Right atrium auricular region (tissue), 2 donors: ENCODE results near the gene DENND4C. TPM values are rescaled to one million over a fixed set of nuclear protein-coding genes. Genes with fewer than 3 reads are reported as not detected.
"Not testable (repeated sequence)": the region's sequence is repeated elsewhere in the genome, so short reads cannot be mapped to it uniquely, and the experiment has no call there.

Source experiments
- DNase-seq: peaks from one replicate; pipeline ENCODE4 v3.0.0-alpha.2; 2019; ENCODE audit warnings: low spot score
- H3K27ac ChIP-seq, 2 donors: fragments of 200-600 bp; sonication (generic); 1 replicate in 1 of 2; 2 replicates in 1 of 2; pipeline ENCODE4 v1.5.1; 2016 to 2019
- H3K27me3 ChIP-seq, 2 donors: fragments of 200-600 bp; sonication (generic); one replicate each; pipeline versions ENCODE4 v1.5.1 to v1.6.0; 2017 to 2019
- H3K36me3 ChIP-seq: fragments of 200-600 bp; sonication (generic); one replicate; pipeline ENCODE4 v1.5.1; 2016
- H3K4me1 ChIP-seq, 2 donors: fragments of 200-600 bp; sonication (generic); one replicate each; pipeline versions ENCODE4 v1.5.1 to v1.6.0; 2017 to 2019
- H3K4me3 ChIP-seq, 2 donors: fragments of 200-600 bp; sonication (generic); 1 replicate in 1 of 2; 2 replicates in 1 of 2; pipeline ENCODE4 v1.5.1; 2017 to 2019; ENCODE audit warnings: mild to moderate bottlenecking in 1 of 2, moderate library complexity in 1 of 2
- H3K9me3 ChIP-seq, 2 donors: fragments of 200-600 bp; sonication (generic); one replicate each; pipeline ENCODE4 v1.5.1; 2019
- total RNA-seq, 2 donors: library from RNA; depleted of rRNA; stranded (reverse); fragments of >200 nt; gene quantifications; one replicate each; pipeline ENCODE4 v1.1.0, GENCODE V29; 2016
- TF ChIP-seq, protein P1 (sequence below), 2 donors: fragments of 200-600 bp; sonication (generic); IDR thresholded peaks; one replicate each; pipeline ENCODE4 v1.5.1; 2019; ENCODE audit warnings: antibody characterized with exemption in 2 of 2

DENND4C gene
- total RNA-seq, 2 donors from 2014 or later, result 53.7 to 55.4 TPM

DNA sequence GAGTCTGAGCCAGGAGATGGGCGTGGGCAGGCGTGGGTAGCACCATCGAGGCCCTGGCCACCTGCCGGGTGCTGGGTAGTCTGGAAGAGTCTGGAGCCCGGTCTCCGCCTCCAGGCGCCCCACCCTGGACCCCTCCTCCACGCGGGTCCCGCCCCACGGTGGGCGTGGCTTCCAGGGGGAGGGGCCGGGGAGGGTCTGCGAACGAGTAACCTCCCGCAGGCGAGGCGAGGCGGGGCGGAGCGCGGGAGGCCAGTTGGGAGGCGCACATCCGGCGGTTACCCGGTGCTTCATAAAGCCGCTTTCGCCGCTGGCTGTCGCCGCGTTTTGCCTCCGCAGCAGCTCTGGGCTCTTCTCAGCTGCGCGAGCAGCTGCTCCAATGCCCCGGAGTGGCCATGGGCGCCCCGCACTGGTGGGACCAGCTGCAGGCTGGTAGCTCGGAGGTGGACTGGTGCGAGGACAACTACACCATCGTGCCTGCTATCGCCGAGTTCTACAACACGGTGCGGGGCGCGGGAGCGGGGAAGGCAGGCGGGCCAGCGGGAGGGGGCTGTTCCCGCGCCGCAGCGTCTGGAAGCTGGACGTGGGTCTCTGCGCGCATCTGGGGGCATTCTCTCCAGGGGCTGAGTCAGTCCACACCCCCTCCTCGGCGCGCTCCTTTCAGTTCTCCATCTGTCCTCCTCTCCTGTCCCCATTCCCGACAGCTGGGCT, 178.4 kb downstream of the DENND4C start, which contains the start of gene ACER2:
Gene ACER2, plus strand, starts transcription at position 317 of the 708 bp plus-strand sequence. Its CDS starts 76 bp downstream, at position 393.
- Histone ChIP-seq H3K4me1 (peaks cover 0 to 24% of the 10 kb centered on the region in 2 donors), H3K4me3 (peak within 1 kb of the TSS; percentile 84 to 89), H3K9me3 (no peaks in the 10 kb centered on the region), H3K36me3 (no peaks in the 10 kb centered on the region), H3K27ac (peak within 1 kb of the TSS; percentile 89 to 91), H3K27me3 (no peaks in the 10 kb centered on the region)
- TF ChIP-seq, protein P1, sequence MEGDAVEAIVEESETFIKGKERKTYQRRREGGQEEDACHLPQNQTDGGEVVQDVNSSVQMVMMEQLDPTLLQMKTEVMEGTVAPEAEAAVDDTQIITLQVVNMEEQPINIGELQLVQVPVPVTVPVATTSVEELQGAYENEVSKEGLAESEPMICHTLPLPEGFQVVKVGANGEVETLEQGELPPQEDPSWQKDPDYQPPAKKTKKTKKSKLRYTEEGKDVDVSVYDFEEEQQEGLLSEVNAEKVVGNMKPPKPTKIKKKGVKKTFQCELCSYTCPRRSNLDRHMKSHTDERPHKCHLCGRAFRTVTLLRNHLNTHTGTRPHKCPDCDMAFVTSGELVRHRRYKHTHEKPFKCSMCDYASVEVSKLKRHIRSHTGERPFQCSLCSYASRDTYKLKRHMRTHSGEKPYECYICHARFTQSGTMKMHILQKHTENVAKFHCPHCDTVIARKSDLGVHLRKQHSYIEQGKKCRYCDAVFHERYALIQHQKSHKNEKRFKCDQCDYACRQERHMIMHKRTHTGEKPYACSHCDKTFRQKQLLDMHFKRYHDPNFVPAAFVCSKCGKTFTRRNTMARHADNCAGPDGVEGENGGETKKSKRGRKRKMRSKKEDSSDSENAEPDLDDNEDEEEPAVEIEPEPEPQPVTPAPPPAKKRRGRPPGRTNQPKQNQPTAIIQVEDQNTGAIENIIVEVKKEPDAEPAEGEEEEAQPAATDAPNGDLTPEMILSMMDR (IDR thresholded peaks at IDR 0.05), result peak in 1 of 2 donors; percentile 32
- peak; percentile 91 for DNase-seq

DNA sequence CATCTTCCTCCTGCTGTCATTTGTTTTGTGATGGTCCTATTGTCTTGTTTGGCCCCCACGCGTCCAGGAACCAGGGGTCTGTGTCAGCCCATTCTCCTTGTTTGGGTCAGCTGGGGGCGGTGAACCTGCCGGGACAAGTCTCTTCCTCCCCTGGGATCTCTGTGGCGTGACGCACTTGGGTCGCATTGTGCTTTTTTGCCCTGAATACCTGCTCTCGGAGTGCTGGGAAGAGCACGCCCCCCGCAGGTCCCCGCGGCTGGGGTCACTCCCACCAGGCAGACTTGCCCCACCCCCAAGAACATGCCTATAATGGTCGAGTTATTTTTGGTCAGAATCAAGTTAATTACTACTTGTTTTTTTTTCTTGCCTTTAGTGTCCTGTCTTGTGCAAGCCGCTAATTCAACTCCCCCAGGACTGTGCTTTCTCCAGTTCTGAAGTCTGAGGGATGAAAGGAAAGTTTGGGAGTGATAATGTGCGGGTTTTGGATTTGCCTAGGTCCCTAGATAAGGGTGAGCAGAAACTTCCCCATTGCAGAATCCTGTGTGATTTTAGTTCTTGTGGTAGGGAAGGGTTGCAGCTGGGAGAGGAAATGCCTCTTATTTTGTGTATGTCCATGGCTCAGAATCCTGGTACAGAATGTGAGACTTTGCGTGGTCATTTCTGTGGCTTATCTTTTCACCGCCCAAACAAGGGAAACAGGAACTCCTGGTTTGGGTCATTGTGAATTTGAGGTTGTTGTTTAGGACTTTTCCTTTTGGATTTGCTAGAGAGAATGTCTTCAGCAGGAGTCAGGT, 179.1 kb downstream of the DENND4C start:
- H3K27me3 ChIP-seq, result no peaks in the 10 kb centered on the region
- peaks cover 0 to 24% of the 10 kb centered on the region in 2 donors for H3K4me1 ChIP-seq
- peak; percentile 62 for DNase-seq
- H3K27ac ChIP-seq, result peak overlapping the region; percentile 89 to 91
- peak overlapping the region; percentile 84 to 89 for H3K4me3 ChIP-seq
- TF ChIP-seq, protein P1 (IDR thresholded peaks at IDR 0.05), result no peak
- H3K36me3 ChIP-seq, result no peaks in the 10 kb centered on the region
- H3K9me3 ChIP-seq, result no peaks in the 10 kb centered on the region

DNA sequence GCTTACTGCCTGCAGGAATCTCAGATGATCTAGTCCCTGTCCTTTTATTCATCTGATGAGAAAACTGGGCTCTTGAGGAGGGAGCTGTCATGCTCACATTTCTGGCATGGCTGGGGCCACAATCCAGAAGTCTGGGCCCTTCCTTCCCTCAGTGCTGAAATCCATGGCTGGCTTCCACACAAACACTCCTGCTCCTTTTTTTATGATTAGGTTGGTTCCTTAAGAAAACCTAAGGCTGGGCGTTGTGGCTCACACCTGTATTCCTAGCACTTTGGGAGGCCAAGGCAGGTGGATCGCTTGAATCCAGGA, 179.7 kb downstream of the DENND4C start:
- TF ChIP-seq, protein P1 (IDR thresholded peaks at IDR 0.05), result no peak
- Histone ChIP-seq H3K4me3 (peak overlapping the region in 1 of 2 donors; percentile 89), H3K27me3 (no peaks in the 10 kb centered on the region), H3K9me3 (no peaks in the 10 kb centered on the region), H3K36me3 (no peaks in the 10 kb centered on the region), H3K4me1 (peaks cover 0 to 24% of the 10 kb centered on the region in 2 donors), H3K27ac (peak overlapping the region; percentile 89 to 91)
- no peak for DNase-seq

DNA sequence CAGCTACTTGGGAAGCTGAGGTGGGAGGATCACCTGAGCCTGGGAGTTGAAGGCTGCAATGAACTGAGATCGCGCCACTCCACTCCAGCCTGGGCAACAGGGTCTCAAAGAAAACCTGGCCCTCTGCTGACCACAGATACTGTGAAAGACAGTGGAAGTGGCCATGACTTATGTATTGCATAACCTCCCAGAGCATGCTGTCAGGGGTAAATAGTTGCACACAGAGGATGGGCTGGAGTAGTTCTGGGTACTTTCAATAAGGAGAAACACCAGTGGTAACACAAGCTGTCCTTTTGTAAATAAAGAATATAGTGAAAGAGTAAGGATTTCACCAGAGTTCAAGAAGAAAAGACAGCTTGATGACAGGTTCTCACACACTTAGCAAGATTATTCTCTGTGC, 180.1 kb downstream of the DENND4C start:
- Histone ChIP-seq H3K36me3 (no peaks in the 10 kb centered on the region), H3K4me1 (peaks cover 0 to 24% of the 10 kb centered on the region in 2 donors), H3K9me3 (no peaks in the 10 kb centered on the region), H3K27ac (no peak overlapping the region), H3K4me3 (no peak overlapping the region), H3K27me3 (no peaks in the 10 kb centered on the region)
- no peak for DNase-seq
- TF ChIP-seq, protein P1 (IDR thresholded peaks at IDR 0.05), result no peak

DNA sequence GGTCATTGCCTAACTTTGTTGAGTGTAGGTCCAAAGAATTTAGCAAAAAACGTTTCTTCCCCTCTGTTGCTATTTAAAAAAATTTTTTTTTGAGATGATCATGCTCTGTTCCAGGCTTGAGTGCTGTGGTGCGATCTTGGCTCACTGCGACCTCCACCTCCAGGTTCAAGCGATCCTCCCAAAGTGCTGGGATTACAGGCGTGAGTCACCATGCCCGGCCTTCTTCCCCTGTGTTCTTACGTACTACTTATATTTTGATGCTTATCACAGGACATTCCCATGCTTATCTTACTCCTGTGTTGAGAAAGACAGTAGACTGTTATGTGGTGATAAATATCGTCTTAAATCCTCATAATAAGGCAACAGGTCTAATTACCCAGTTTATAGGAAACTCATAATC, 180.8 kb downstream of the DENND4C start:
- TF ChIP-seq, protein P1 (IDR thresholded peaks at IDR 0.05), result no peak
- no peak overlapping the region for H3K4me3 ChIP-seq

DNA sequence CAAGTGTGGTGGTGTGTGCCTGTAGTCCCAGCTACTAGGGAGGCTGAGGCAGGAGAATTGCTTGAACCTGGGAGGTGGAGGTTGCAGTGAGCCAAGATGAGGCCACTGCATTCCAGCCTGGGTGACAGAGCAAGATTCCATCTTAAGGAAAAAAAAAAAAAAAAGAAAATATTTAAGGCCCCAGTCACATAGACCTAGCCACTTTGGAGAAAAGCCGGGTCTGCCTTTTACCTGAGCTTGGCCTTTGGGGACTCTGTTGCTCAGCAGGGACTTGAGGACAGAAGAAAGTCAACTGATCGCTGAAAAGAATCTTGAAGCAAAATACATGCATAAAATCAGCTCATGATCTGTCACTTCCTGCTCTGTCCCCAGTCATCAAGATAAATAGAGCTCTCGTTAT, 183.0 kb downstream of the DENND4C start:
- not testable (repeated sequence) for H3K27ac ChIP-seq, DNase-seq, H3K4me3 ChIP-seq, H3K27me3 ChIP-seq, H3K36me3 ChIP-seq, H3K9me3 ChIP-seq
- peaks cover 0 to 16% of the 10 kb centered on the region in 2 donors for H3K4me1 ChIP-seq

More for the DNA sequence above, 180.8 kb downstream of the DENND4C start:
- Histone ChIP-seq H3K9me3 (no peaks in the 10 kb centered on the region), H3K36me3 (no peaks in the 10 kb centered on the region), H3K4me1 (peaks cover 0 to 24% of the 10 kb centered on the region in 2 donors), H3K27me3 (no peaks in the 10 kb centered on the region), H3K27ac (no peak overlapping the region)
- DNase-seq, result no peak
